OCI-LY7 (cell line): Measurements from ENCODE around the gene COQ5.

Experiments
- CTCF ChIP-seq: fragments of 200-600 bp; sonication (generic); conservative IDR thresholded peaks from 2 replicates; pipeline ENCODE4 v1.5.1; 2014; ENCODE audit warnings: mild to moderate bottlenecking, antibody characterized with exemption, low read length, moderate library complexity, mixed read lengths
- EZH2phosphoT487 ChIP-seq: fragments of 200-600 bp; sonication (generic); IDR thresholded peaks from 2 replicates; pipeline ENCODE4 v1.6.1; 2018; ENCODE audit warnings: low read depth, borderline replicate concordance, mild to moderate bottlenecking, mixed run types, antibody characterized with exemption, low read length, moderate library complexity, mixed read lengths

- TF ChIP-seq CTCF (no peak), EZH2phosphoT487 (no peak)
These were observed 63.2 kb downstream of the COQ5 start for GRCh38 chr12:120465756-120466155.
